CD4-positive, alpha-beta T cell treated with Interleukin-15 for 1 hour (primary cell): ENCODE measurements around the gene TM4SF4.

ENCODE experiments used
- DNase-seq: peaks from one replicate; pipeline ENCODE4 v3.0.0-alpha.2; 2020

The TM4SF4 gene

DNA sequence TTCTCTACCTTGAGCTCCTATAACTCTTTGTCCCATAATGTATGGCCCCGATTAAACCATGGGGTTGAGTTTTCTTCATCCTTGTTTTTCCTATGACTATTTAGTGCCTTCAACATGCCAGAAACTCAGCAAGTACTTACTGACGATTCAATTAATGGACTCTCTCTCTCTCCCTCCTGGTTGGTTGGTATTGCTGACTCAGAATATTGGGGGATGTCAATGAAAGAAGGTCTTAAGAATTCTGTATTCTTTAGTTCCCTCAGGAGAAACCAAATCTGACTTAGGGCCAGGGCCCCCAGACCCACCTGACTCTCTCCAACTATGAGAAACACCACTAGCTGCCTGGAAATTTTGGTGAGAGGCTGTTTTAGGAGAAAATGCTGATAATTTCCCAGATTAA lies 40.8 kb downstream of the TM4SF4 start:
- DNase-seq: no peak

DNA sequence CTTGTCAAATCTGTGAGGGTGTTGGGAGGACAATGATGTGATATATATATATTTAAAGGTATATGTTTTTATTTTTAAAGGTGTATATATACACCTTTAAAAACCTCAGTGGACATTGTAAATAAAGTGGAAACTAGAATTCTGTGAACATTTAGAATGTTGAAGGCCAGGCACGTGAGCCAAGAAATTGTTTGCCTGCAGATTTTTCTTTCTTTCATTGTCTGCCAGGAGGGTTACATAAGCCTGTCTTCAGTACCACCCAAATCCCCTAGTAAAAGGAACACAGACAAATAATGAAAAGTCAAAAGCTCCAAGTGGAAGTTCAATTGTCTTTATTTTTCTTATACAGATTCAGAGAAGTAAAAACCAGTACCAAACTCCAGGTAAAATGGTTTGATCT lies 42.4 kb downstream of the TM4SF4 start:
- no peak for DNase-seq

DNA sequence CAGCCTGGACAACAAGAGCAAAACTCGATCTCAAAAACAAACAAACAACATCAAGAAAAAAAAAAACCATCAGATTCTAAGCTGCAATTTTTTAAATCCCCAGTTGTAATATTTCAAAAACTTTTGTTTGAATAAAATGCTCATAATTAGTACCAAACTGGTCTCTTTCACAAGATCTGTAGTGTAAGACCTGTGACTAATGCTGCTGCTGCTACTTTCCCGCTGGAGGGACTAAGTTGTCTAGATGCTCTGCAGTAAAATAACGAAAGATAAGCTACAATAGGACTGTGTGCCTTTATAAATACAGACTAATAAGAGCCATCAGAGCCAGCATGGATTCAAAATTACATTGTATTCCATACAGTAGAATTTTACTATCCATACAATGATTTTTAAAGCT lies 45.4 kb downstream of the TM4SF4 start:
- no peak for DNase-seq

DNA sequence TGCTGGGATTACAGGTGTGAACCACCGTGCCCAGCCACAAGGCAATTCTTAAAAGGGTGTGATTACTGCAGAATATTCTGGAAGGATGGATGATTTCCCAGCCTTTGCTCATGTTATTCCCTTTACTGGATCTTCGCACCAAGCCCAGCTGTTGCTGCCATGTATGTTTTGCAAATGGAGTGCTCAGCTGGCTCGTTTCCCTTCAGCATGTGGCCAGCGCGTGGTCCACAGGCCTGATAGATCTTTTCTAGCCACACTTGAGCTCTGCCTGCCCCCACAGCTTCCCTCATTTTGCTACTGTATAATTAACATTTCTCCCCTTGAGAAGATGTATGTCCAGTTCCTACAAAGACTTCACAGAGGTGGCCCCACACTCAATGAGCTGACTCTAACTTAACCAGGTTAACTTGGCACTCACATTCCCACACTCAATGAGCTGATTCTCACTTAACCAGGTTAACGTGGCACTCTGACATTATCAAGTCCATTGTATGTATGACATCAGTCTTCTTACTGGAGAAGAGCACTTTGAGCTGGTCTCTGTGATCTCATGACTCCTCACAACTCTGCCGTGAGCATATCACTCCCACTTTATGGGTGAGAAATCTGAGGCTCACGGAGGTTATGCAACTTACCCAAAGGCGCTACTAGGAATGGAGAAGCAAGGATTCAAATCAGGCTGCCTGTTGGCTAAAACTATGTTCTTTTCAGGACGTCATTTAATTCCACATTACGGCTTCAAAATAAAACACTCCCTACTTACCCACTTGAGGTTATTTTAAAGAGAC lies 49.2 kb downstream of the TM4SF4 start:
- no peak for DNase-seq

DNA sequence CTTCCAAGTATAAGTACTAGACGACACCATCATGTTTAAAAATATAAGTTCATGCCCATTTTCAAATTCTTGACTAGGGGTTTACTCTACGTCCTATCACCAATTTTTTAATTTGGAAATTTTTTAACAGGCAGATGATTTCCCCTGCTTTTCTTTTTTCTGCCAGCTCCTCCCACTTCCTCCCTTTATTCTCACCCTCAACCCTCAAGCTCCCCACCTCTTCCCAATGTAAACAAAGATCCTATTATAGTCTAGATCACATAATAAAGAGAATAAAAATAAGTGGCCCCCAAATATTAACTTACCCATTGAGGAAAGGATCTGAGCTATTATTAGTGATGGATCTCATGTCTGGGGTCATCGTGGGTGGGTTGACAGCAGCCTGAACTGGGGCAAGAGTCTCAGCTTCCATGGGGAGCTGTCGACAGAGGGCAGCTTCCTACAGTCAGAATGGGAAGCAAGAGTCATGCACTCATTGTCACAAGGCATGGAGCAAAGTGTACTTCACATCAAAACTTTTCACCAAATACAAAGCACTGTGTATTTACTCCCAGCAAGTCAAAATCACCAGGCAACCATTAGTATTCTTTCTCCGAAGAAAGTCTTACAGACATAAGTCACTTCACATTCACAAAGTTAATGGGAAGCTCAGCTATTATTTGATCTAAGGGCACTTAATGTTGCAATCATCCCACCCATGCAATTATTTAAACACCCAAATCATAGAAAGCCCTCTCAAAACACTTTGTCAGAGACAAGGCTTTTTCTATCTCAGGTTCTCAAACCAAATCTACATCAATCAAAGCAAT lies 53.2 kb downstream of the TM4SF4 start:
- DNase-seq: no peak

DNA sequence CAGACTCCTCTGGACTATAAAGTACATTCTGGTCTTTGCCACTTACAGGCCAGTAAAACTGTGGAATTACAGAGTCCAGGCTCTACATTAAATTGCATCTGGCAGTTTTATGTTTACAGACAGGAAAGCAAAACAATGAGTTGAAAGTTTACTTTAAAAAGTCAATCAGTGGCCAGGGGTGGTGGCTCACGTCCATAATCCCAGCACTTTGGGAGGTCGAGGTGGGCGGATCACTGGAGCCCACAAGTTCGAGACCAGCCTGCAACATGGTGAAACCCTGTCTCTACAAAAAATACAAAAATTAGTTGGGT lies 53.8 kb downstream of the TM4SF4 start:
- DNase-seq: no peak

DNA sequence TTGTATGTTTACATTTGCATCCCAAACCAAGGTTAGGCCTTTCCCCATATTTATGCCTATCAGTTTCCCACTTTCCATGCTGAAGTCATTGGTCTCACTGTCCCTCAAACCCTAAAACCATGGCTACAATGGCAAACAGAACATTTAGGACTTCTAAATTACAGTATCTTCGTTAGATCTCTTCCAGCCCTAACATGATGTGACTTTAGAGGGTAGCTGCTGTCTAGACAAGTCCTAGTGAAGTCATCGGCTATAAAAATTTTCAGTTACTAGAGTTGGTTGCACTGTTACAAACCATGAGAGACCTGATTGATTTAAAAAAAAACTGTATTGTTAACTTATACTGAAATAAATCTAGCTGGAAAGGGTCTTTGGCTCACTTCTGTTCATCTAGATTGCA lies 54.6 kb downstream of the TM4SF4 start:
- no peak for DNase-seq

DNA sequence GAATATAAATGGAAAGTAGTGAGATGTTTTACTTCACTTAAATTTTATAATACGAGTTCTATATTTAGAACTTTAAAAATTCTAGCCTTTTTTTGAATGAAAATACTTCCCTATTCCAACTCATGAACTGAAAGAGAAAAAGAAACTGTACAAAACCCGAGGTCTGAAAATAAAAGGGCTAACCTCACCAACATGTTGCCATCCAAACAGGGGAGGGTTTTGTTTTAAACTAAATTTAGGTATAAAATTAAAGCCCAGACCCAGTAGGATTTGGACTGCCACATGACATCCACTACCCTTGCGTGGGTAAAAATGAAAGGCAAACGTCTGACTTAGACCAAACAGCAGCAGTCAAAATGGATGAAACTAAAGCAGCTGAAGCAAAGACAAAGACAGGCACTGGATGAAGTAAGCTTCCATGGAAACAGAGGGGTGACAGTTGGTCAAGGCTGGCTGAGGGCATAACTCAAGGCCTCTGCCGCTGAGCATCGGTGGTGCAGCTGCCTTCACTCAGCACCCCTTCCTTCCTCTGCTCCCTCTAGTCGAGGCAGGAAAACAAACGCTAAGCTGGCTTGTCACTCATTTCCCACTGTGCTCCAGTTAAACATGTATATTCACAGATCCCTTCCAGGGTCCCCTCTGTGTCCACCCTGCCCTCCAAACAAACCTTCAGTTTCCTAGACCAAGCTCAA lies 58.1 kb downstream of the TM4SF4 start:
- no peak for DNase-seq

DNA sequence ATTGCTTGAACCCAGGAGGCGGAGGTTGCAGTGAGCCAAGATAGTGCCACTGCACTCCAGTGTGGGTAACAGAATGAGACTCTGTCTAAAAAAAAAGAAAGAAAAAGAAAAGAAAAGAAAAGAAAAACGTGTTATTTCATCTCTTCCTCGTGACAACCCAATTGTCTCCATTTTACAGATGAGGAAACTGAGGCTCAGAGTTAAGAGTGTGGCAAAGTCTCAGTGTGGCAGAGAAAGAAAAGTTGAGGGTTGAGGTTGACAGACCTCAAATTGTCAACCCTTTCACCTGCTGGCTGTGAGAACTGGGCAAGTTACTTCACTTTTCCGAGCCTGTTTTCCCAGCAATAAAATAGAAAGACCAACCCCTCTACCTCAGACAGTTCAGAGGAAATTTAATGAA lies 59.6 kb downstream of the TM4SF4 start:
- no peak for DNase-seq

DNA sequence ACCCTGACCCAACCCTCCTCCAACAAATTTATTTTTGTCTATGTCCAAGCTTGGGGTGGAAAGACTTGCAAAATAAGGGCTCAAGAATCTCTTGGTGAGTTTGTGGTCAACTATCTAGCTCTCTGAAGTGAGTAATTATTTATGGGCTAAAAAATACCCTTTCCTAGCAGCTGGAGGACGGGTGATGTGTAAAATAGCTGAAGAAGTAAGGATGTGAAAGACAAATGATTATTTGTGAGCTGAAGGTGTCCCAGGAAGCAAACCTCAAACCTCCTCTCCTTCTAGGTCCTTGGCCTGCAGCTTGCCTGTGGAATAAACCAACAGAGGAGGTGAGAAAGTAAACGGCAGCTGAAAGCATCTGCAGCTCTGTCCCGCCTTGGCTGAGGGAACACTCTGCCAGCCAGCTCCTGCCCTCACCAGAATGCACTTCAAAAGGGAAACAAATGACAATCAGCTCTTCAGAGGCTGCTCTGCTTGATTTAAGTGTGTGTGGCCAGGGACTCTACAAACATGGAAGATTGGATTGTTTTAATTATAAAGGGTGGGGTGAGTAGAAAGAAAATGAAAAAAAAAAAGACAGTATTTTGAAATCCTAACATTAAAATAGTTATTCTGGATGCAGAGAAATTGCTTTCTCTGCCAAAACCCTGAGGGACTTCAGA lies 60.3 kb downstream of the TM4SF4 start:
- no peak for DNase-seq

DNA sequence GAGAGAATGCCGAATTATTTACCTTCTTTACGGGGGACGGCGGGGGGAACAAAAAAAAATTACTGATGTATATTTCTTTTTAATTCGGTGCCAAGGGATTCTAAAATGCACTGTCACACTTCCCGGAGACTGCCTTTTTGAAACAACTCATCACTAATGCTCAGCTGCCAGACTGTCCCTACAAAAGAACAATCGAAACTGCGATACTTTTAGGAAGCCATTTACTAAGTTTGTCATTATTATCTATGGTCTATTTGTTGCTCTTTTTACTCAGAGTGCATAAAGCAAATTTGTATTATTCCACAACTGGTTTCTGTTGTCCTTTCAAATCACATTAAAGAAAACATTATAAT lies 60.8 kb downstream of the TM4SF4 start:
- no peak for DNase-seq

DNA sequence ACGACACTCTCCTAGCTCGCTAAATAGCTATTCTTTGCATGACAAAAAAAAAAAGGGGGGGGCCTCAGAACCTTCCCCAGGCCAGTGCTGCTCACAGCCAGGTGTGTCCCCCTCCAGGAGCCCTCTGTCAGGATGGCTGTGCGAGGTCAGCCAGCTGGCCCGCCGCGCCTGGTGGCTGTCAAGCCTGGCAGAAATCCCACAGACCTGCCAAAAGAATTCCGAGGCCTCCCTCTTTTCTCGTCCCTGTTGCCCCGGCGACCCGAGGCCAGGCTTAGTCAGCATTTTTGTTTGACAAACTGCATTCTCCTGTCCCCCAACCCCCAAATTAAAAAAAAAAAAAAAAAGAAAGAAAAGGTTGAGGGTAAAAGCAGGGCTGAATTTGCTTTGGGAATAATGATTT lies 61.9 kb downstream of the TM4SF4 start:
- no peak for DNase-seq

DNA sequence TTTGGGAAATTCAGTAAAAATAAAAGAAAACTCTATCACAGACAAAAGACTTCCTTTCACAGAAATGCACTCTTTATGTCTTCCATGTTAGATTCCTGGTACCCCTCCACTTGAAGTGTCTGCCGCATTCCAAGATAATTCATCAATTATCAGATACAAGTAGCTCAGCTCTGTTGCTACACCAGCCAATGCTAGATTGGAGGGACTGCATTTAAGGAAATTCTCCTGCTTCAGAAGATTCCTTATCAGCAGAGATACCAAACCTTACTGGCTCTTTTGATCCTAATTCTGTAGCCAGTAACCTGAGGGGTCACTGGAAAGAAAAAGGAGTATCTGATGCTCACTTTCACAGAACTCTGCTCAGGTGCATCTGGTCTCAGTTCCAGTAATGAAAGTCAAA lies 63.9 kb downstream of the TM4SF4 start:
- DNase-seq: no peak

DNA sequence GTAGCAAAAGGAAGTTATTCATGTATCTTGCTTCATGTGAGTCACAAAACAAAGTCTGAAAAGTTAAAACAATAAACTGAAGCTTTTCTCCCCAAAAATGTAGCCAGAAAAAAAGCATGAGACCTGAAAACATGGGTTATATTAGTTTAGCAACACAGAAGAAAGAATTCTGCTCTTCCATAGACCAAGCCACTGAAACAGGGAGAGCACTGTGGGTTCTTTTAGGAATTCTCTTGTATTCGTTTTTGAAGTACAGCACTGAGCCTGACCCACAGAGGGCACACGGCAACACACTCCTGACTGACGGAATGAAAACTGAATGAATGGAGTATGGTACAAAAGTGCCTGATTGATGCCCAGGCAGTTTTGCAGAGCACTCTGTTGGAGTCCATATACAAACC lies 66.6 kb downstream of the TM4SF4 start:
- no peak for DNase-seq

DNA sequence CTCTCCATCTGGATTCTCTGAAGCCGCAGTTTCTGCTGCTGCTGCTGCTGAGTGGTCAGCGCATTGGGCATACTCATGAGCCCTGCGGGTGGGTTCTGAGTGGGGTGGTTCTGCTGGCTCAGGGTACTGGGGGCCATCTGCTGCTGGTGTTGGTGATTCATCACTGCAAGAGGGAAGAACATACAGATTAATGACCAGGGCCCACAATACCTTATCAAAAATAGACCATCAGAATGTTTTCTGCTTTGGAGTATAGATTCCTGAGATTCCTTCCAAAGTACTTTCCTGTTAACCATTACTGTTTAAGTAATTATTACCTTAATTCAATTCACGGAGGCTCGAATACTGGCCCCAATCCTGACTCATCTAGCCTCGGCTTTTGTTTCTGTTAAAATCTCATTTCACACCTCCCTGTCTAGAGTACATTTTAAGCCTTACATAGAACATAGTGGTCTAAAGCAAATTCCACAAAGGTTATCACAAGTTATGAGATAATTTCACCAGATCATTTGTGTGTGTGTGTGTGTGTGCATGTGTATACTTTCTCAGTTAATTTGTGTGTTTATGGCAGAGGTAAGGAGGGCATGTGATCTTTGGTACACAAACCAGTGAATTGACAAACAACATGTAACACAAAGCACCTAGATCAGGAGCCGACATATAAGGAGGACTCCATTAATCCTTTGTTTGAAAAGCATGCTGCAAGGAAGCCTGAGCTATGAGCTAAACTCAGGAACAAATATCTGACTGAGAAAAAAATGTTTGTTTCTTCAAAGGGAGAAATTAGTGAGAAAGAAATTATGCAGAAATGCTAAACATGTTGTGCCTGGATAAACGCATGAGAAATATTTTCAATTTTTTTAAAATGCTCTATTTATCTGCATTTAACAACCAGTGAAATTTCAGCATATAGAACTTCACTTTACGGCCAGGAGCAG lies 68.1 kb downstream of the TM4SF4 start:
- no peak for DNase-seq

DNA sequence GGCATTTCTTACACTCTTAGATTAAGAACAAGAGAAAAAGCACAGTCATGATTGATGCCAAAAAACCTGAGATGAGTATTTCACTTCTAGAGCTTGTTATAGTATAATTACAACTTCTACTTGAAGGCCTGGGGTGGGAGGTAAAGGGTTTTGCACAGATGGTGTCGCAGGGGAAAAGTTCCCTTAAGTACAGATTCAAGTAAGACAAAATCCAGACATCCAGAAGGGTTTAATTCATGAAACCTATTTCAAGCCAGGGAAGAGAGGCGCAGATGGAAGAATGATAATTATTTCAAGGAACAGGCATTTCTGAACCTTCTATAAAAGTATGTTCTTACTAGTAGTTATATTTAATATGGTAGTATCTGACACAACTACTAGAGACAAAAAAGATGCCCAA lies 70.6 kb downstream of the TM4SF4 start:
- no peak for DNase-seq

DNA sequence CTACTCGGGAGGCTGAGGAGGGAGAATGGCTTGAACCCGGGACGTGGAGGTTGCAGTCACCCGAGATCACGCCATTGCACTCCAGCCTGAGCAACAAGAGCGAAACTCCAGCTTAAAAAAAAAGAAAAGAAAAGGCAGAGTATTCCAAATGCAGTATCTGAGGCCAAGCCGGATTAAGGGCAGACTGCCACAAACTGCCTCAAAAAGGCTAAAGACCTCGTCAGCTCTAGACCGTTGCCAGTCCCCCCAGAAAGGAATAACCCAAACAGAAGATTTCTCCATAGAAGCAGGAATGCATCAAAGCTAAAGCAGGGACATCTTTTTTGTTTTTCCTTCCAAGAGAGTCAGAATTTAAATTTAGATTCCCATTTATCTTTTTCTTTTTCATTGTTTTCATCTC lies 72.9 kb downstream of the TM4SF4 start:
- DNase-seq: no peak

DNA sequence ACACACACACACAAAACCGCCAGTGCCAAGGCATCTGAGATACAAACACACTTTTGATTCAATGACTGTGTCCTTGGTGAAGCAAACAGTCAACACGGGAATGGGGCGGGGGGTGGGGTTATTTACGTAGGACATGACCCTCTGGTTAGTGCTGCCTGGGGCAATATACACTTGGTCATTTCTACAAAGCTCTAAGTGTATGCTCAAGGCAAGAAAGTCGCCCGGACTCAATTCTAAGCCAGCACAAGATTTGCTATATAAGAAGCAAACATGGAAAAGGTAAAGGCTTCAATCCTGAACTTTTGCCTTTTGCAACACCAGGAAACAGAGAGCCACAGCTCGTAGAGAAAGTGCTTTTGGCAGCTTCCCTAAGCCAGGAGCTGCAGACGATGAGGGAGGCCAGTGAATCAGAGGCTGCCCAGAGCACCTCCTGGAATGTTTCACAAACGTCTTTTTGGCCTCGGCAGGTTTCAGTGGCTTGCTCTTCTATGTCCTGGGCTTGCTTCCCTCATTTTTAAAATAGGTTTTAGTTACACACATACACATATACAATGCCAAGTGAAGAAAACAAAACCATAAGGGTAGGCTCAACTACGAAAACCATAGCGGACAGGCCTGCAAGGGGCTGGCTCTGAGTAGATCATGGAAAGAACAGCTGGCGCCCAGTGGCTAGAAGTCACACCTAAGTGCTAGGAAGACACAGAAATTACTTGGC lies 73.6 kb downstream of the TM4SF4 start:
- DNase-seq: no peak

DNA sequence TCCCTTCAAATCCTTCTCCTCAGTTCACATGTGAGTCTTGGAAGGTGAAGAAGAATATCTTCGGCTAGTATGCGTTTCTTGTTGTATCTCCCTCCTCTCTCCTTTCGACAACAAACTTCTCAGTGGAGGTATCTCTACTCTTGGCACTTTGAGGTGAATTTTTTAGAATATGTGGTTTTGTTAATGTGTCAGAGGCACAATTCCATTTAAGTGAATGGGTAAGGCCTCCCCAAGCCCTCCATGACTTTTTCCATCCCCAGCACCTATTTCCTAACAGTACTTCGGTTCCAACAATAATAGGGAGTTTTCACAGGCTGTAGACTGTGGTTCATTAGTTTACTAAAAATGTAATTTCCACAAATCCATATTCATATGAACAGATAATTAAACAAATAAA lies 74.2 kb downstream of the TM4SF4 start:
- no peak for DNase-seq

DNA sequence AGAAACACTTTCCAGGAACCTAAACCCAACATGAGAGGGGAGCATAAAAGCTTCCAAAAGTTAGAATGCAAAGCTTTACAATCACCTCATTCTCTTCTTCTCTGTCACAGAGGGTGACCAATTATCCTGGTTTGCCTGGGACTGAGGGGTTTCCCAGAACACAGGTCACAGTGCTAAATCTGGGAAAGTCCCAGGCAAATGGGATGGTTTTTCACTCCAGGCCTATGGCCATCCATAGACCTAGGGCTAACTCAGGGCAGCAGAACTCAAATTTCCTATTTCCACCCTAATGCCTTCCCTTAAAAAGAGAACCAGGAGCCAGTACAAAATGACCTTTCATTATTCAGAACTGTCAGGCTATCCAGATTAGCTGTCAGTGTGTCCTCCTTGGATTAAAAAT lies 77.0 kb downstream of the TM4SF4 start:
- no peak for DNase-seq

DNA sequence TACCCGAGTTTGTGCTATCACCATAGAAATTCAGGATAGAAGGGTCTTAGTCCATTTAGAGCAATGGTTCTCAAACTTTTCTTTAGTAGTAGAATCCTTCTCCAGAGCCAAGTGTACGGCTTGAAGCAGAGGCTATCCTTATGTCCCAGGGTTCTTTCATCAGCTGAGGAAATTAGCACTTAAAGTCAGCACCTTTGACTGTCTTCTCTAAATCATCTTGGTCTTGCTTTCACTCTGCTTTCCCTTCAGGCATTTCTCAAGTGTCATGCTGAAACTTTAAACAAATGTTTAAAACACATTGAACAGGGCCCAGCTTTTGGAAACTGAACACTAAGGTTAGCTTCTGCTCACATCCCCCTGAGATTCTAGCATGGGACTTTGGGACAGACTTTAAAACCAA lies 78.2 kb downstream of the TM4SF4 start:
- no peak for DNase-seq
